ENCODE results near the gene CACNA2D3. TPM values are rescaled to one million over a fixed set of nuclear protein-coding genes. Genes with fewer than 3 reads are reported as not detected.

The CACNA2D3 gene
- total RNA-seq, 1 donor from 2014 or later, result not detected

DNA sequence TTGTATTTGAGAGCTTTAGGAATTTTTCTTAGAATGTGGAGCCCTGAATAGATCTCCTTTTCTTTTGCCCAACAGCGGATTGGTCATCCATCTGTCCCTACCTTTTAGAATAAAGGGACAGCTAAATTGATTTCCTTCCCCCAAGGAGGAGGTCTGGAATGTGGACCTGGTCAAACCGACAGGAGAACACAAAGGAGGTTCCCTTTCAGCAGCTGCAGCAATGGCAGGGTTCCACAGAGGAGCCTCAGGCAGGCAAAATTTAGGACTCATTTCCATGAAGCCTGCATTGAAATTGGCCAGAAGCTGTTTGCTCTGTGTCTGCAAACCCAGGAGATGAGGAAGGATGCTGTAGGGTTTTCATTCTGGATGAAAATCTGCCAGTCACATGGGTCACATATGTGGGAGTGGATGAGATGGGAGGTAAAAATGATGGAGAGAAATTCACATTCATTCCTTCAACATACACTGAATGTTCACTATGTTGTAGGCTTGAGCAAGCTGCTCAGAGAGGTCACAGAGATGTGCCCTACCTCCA lies 728.2 kb downstream of the CACNA2D3 start:
- Mint-ChIP-seq H3K9me3 (peaks cover 2% of the 10 kb centered on the region), H3K4me1 (peaks cover 37% of the 10 kb centered on the region), H3K27me3 (ENCODE audit: insufficient read depth, low read depth) (peaks cover 4% of the 10 kb centered on the region), H3K36me3 (no peaks in the 10 kb centered on the region), H3K4me3 (no peak overlapping the region), H3K27ac (no peak overlapping the region)
- Histone ChIP-seq H3K9ac (no peak overlapping the region), H3K27ac (no peak overlapping the region), H3K4me2 (no peak overlapping the region), H3F3A (ENCODE audit: low read depth) (no peaks in the 10 kb centered on the region), H3K4me1 (peaks cover 16% of the 10 kb centered on the region), H2AFZ (replicated peaks) (no peak overlapping the region), H3K79me2 (ENCODE audit: low read depth) (no peaks in the 10 kb centered on the region), H3K9me3 (ENCODE audit: low read depth) (no peaks in the 10 kb centered on the region), H4K20me1 (ENCODE audit: low read depth) (no peaks in the 10 kb centered on the region), H3K27me3 (no peaks in the 10 kb centered on the region), H3K36me3 (no peaks in the 10 kb centered on the region), H3K4me3 (no peak overlapping the region)
- DNase-seq (ENCODE audit: low spot score), result no peak
- TF ChIP-seq CTCF (IDR thresholded peaks at IDR 0.05) (no peak), EZH2phosphoT487 (IDR thresholded peaks at IDR 0.05) (no peak), EZH2 (IDR thresholded peaks at IDR 0.05) (no peak)

DNA sequence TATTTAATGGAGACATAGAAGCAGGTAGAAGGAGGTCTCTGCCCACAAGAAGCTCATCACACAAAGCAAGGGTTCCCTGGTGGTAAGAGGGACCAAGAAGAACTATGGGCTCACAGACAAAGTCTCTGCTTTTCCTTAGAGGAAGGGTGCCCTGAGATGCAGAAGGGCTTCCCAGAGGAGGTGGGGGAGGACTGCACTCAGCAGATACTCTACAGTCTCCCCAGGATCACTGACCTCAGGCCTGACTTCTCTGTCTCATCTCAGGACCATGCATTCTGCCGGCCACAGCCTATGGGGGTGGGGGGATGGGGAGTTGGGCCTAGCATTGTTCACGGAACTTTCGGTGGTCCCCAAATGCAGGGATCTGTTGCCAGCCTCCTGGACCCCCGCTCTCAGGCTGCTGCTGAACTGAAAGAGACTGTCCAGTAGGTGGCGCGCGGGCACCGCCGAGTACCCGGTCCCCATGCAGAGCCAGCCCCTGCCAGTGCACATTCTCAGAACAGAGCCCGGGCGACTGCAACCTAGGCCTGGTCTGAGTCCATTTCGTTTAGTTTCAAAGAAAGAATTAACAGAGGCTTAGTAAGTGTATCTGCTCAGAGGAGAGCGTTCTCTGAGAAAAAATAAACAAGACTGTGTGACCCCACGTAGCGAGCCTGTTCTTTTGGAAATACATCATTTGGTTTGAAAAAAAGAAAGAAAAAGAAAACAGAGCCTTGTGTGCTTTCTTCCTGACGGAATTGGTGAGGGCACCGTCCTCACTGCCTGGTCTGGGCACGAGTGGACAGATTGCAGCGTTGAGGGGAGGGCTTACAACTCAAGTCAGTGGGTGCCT lies 731.4 kb downstream of the CACNA2D3 start:
- peak overlapping the region; percentile 83 for H2AFZ ChIP-seq (replicated peaks)
- no peak overlapping the region for H3K9ac ChIP-seq

GRCh38 chr3:54856271-54856670 lies 733.9 kb downstream of the CACNA2D3 start:
- H3K36me3 ChIP-seq, result no peaks in the 10 kb centered on the region
- H3K9ac ChIP-seq, result no peak overlapping the region
- no peaks in the 10 kb centered on the region for H3F3A ChIP-seq (ENCODE audit: low read depth)
- Mint-ChIP-seq H3K27me3 (ENCODE audit: insufficient read depth, low read depth) (peaks cover 13% of the 10 kb centered on the region), H3K4me1 (peaks cover 43% of the 10 kb centered on the region), H3K27ac (no peak overlapping the region), H3K4me3 (no peak overlapping the region), H3K9me3 (peaks cover 2% of the 10 kb centered on the region), H3K36me3 (no peaks in the 10 kb centered on the region)
- no peak for DNase-seq (ENCODE audit: low spot score)
- no peaks in the 10 kb centered on the region for H3K79me2 ChIP-seq (ENCODE audit: low read depth)
- H3K4me2 ChIP-seq, result no peak overlapping the region
- no peaks in the 10 kb centered on the region for H4K20me1 ChIP-seq (ENCODE audit: low read depth)
- H3K9me3 ChIP-seq (ENCODE audit: low read depth), result no peaks in the 10 kb centered on the region
- H3K27ac ChIP-seq, result no peak overlapping the region
- no peak overlapping the region for H2AFZ ChIP-seq (replicated peaks)
- no peak for TF ChIP-seq EZH2phosphoT487 (IDR thresholded peaks at IDR 0.05)
- no peak for TF ChIP-seq EZH2 (IDR thresholded peaks at IDR 0.05)
- H3K27me3 ChIP-seq, result no peaks in the 10 kb centered on the region
- H3K4me1 ChIP-seq, result peaks cover 12% of the 10 kb centered on the region
- no peak overlapping the region for H3K4me3 ChIP-seq

More for the DNA sequence above, 731.4 kb downstream of the CACNA2D3 start:
- H3K27ac Mint-ChIP-seq, result peak overlapping the region; percentile 48
- H3K4me1 Mint-ChIP-seq, result peaks cover 44% of the 10 kb centered on the region
- H3K27me3 Mint-ChIP-seq (ENCODE audit: insufficient read depth, low read depth), result peaks cover 7% of the 10 kb centered on the region
- H3K4me3 ChIP-seq, result no peak overlapping the region
- H3K4me2 ChIP-seq, result no peak overlapping the region
- TF ChIP-seq CTCF (IDR thresholded peaks at IDR 0.05) (peak; percentile 93), EZH2 (IDR thresholded peaks at IDR 0.05) (no peak)
- peaks cover 19% of the 10 kb centered on the region for H3K4me1 ChIP-seq
- peak; percentile 91 for DNase-seq (ENCODE audit: low spot score)
- H3K36me3 Mint-ChIP-seq, result no peaks in the 10 kb centered on the region
- peaks cover 2% of the 10 kb centered on the region for H3K9me3 Mint-ChIP-seq
- H3K9me3 ChIP-seq (ENCODE audit: low read depth), result no peaks in the 10 kb centered on the region
- no peak overlapping the region for H3K27ac ChIP-seq
- no peaks in the 10 kb centered on the region for H3K79me2 ChIP-seq (ENCODE audit: low read depth)
- no peaks in the 10 kb centered on the region for H3K36me3 ChIP-seq
- no peaks in the 10 kb centered on the region for H4K20me1 ChIP-seq (ENCODE audit: low read depth)
- no peak overlapping the region for H3K4me3 Mint-ChIP-seq
- H3F3A ChIP-seq (ENCODE audit: low read depth), result no peaks in the 10 kb centered on the region
- H3K27me3 ChIP-seq, result no peaks in the 10 kb centered on the region

DNA sequence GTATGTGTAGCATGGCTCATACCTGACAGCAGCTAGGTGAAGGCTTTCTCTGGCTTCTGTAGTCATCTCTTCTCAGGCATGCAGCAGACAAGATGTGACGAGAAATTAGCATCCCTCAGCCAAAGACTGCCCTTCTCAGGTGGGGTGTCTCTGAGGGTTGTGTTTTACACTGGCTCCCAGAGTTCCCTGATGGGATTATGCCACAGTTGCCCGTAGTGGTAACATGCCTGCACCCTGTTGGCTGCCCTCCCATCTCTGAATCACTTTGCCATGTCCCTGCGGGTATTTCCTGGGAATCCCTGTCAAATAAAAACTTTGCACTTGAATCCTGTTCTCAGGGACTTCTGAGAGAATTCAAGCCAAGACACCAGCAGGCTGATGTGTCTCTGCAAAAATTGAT lies 735.0 kb downstream of the CACNA2D3 start:
- no peak for TF ChIP-seq CTCF (IDR thresholded peaks at IDR 0.05)
- TF ChIP-seq EZH2phosphoT487 (IDR thresholded peaks at IDR 0.05), result no peak
- TF ChIP-seq EZH2 (IDR thresholded peaks at IDR 0.05), result no peak
- Histone ChIP-seq H2AFZ (replicated peaks) (no peak overlapping the region), H3K9ac (no peak overlapping the region), H3F3A (ENCODE audit: low read depth) (no peaks in the 10 kb centered on the region), H3K27ac (no peak overlapping the region), H3K36me3 (no peaks in the 10 kb centered on the region), H4K20me1 (ENCODE audit: low read depth) (no peaks in the 10 kb centered on the region), H3K9me3 (ENCODE audit: low read depth) (no peaks in the 10 kb centered on the region), H3K4me2 (no peak overlapping the region), H3K79me2 (ENCODE audit: low read depth) (no peaks in the 10 kb centered on the region), H3K4me1 (peaks cover 12% of the 10 kb centered on the region), H3K27me3 (no peaks in the 10 kb centered on the region), H3K4me3 (no peak overlapping the region)
- no peak for DNase-seq (ENCODE audit: low spot score)
- no peaks in the 10 kb centered on the region for H3K36me3 Mint-ChIP-seq
- H3K9me3 Mint-ChIP-seq, result peaks cover 2% of the 10 kb centered on the region
- H3K4me1 Mint-ChIP-seq, result peaks cover 45% of the 10 kb centered on the region
- no peak overlapping the region for H3K27ac Mint-ChIP-seq
- peaks cover 18% of the 10 kb centered on the region for H3K27me3 Mint-ChIP-seq (ENCODE audit: insufficient read depth, low read depth)
- H3K4me3 Mint-ChIP-seq, result no peak overlapping the region
